Stimulated activated CD4-positive, alpha-beta T cell treated with anti-CD3 and anti-CD28 coated beads, TNF-alpha, amount 100 ng/mL, for 1 hour (primary cell): Measurements from ENCODE around the gene DUSP1.
"Not testable (repeated sequence)": the region's sequence is repeated elsewhere in the genome, so short reads cannot be mapped to it uniquely, and the experiment has no call there.

Experiments
- DNase-seq, 3 donors: peaks; one replicate each; pipeline ENCODE4 v3.0.0-alpha.2; 2020; ENCODE audit warnings: low read depth in 3 of 3, low spot score in 1 of 3

DUSP1 gene, protein sequence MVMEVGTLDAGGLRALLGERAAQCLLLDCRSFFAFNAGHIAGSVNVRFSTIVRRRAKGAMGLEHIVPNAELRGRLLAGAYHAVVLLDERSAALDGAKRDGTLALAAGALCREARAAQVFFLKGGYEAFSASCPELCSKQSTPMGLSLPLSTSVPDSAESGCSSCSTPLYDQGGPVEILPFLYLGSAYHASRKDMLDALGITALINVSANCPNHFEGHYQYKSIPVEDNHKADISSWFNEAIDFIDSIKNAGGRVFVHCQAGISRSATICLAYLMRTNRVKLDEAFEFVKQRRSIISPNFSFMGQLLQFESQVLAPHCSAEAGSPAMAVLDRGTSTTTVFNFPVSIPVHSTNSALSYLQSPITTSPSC

DNA sequence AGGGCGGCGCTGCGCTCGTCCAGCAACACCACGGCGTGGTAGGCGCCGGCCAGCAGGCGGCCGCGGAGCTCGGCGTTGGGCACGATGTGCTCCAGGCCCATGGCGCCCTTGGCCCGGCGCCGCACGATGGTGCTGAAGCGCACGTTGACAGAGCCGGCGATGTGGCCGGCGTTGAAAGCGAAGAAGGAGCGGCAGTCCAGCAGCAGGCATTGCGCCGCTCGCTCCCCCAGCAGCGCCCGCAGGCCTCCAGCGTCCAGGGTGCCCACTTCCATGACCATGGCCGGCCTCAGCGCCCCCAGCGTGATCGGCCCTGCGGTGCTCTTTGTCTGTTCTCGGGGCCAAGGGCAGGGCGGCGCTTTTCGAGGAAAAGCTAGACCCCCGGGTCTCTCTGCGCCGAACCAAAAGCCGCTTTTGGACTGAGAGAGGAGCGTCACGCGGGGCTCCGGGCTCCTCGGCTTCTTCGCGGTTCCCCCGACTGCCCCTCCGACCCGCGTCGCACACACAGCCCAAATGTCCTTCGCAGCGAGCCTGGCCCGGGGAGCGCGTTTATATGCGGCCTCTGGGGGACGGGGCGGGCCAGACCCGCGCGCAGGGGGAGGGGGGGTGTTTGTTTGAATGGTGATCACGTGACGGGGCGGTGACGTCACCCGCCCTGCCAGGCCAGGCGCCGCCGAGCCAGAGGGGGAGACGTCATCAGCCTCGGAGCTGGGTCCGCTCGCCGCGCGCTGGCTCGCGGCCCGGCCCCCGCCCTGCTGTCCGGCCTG lies at the start of gene DUSP1:
Gene DUSP1 (minus strand): TSS at position 521 of the 764 bp plus-strand sequence. CDS start 243 bp downstream, at position 278.
- peak; percentile 93 to 97 (median 95) for DNase-seq

DNA sequence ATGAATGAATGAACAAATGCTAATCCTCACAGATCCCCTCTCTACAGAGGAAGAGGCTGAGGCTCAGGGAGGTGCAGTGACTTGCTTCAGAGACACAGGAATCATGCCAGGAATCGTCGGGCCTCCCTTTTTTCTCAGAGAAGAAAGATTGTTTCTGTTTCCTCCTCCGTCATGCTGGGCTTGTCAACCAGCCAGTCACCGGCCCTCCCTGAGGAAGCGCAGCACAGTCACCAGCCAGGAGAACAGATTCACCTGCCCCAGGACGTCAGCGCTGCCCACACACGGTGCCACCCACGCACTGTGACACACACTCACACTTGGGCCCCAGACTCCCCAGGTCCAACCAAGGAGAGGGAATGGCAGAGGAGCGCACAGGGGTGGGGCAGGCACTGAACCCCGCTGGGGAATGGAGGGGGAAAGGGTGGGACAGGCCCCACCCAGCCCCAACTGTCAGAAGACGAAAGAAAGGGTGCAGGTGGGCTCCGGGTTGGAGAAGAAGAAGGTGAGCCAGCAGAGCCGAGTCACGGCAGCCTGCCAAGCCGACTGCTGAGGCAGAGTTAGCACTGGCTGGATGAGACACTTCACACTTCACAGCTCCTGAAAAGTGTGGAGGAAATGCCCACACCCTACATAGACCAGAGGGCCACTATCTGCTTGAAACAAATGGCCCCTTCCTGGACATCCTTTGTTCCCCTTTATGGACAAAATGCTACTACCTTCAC lies 49.2 kb upstream of the DUSP1 start:
- peak in 1 of 3 donors; percentile 19 for DNase-seq

DNA sequence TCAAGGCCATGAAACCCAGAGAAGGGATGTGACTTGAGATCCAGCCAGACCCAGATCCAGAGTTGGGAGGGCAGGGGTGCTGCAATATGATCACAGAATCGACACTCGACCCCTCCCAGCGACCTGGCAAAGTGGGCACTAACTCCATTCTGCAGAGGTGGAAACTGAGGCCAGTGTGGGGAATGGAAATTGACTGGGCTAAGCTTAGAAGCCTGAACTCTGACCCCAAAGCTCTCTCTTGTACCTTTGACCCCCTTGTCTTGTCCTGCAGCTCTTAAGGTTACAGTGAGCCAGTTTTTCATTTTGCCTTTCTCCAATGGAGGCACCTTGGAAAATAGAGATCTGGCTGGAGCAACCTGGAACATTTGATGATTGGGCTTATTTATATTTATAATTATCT lies 48.6 kb upstream of the DUSP1 start:
- no peak for DNase-seq

DNA sequence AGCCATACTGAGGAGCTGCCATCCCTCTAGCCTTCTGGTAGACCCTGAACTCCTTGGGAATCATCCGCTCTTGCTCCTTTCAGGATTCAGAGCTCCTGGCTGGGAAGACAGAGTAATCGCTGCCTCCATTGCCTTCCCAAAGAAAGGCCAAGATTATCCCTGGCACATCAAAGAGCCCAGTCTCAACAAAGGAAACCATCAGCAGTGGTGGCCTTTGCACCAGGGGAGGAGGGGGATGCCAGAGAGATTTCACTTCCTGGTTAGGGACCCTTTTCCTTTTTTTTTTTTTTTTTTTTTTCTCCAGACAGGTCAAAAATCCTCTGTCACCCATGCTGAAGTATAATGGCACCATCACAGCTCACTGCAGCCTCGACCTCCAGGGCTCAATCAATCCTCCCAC lies 47.1 kb upstream of the DUSP1 start:
- no peak for DNase-seq

DNA sequence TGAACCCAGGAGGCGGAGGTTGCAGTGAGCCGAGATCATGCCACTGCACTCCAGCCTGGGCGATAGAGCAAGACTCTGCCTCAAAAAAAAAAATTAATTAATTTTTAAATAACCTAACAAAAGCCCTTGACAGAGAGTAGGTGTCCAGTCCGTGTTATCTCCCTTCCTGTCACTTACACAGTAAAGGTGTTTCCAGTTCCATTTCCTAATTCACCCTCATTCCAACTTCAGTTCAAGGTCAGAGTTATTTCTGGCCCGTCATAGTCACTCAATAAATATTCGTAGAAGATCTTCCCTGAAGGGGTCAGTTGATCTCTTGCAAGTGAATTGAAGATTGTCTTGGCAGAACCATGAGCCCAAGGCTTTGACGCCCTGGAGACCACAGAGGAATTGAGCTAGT lies 46.7 kb upstream of the DUSP1 start:
- DNase-seq, result no peak

DNA sequence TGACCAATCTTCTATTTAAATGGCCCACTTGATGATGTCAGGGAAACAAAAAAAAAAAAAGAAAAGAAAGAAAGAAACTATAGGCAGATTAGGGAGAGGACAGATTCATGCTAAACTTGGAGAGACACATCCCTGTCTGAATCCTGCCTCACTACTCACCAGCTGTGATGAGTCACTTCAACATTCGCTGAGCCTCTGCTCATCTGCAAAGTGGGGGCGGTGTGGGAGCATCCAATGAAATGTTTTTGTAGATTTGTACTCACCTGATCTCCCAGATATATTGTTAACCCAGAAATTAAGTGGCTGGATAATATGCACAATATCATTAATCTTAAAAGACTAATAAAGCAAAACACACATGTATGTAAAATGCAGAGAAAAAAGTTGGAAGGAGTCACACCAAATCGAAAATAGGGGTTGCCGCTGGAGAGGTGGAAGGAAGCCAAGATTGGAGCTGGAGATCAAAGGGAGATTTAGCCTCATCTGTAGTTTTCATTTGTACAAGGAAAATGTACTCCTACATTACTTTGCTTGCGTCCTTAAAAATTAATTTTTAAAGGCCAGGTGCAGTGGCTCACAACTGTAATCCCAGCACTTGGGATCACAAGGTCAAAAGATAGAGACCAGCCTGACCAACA lies 46.0 kb upstream of the DUSP1 start:
- DNase-seq, result no peak

DNA sequence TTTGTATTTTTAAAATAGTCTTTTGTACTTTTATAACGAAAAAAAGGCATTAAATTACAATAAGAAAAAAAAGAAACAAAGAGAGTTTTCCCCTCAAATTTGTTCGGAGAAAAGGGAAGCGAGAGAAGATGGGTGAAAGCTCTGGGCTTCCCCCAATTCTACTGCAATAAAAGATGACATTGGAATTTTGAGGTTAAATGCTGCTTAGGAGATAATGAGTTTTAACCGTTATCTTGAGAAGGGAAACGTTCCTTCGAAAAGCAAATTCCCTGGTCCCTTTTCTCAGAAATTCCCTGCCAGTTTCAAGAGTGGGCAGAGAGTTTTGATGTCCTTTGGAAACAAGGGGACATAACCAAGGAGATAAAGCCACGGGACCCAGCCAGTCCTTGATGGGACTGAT lies 44.6 kb upstream of the DUSP1 start:
- DNase-seq, result no peak

DNA sequence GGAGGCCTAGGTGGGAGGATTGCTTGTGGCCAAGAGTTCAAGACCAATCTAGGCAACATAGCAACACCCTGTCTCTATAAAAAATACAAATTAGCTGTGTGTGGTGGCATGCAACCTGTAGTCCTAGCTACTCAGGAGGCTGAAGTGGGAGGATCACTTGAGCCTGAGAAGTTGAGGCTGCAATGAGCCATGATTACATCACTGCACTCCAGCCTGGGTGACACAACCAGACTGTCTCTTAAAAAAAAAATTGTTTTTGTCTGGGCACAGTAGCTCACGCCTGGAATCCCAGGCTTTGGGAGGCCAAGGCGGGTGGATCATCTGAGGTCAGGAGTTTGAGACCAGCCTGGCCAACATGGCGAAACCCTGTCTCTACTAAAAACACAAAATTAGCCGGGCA lies 40.0 kb upstream of the DUSP1 start:
- not testable (repeated sequence) for DNase-seq

DNA sequence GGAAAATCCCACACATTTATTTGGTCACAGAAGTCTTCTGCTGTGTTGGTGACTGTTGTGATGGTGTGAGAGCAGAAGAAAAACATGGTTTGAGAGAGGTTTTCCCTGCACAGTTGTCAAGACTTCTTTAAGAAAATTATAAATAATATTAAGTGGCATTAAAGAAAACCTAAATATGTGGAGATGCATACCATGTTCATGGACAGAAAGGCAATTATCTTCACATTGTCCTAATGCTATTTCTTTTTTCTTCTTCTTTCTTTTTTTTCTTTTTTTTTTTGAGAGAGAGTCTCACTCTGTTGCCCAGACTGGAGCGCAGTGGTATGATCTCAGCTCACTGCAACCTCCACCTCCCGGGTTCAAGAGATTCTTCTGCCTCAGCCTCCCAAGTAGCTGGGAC lies 38.8 kb upstream of the DUSP1 start:
- no peak for DNase-seq

DNA sequence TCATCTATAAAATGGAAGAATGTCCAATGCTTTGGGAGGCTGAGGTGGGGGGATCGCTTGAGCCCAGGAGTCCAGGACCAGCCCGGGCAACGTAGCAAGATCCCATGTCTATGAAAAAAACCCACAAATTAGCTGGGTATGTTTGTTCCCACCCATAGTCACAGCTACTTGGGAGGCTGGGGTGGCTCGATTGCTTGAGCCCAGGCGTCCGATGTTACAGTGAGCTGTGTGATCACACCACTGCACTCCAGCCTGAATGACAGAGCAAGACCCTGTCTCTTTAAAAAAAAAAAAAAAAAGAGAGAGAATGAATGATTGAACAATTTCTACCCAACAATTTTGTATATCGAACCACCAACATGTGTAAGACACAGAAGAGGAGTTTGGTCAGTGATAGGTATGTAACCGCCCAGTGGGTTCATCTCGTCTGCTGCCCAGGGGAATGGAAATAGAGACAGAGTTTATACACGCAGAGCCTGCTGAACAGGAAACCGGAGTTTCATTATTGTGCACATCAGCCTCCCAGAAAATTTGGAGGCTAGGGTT lies 36.8 kb upstream of the DUSP1 start:
- DNase-seq, result no peak

DNA sequence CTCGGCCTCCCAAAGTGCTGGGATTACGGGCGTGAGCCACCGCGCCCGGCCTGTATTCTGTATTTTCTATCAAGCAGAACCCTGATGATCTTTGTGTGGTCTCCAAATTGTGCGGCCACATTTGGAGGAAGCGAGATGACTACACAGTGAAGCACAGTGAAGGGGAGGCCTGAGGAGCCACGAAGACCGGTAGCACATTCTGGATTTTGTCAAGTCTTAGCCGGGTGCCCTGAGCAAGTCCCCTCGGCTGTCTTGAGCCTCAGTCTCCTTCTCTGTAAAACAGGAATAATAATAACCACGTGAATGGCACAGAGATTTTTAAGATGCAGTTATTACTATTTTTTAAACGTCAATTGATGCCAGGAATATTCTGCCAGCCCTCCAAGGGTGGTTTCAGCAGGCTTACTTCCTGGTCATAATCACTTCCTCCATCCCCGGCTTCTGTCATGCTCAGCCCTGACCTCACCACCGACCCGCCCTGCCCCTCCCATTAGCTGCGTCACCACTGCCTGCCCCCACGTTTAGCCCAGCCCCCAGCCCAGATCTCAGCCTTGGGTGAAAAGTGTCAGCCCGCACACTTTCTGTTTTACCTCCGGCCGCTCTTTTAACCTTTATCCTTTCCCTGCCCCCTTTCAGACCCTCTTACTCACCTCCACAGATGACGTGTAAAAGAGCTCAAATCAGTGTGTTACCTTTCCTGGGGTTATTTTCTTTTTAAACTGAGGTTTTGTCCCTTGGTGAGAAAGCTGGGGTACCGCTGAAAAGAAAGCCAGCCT lies 36.1 kb upstream of the DUSP1 start:
- peak; percentile 50 to 72 (median 55) for DNase-seq

DNA sequence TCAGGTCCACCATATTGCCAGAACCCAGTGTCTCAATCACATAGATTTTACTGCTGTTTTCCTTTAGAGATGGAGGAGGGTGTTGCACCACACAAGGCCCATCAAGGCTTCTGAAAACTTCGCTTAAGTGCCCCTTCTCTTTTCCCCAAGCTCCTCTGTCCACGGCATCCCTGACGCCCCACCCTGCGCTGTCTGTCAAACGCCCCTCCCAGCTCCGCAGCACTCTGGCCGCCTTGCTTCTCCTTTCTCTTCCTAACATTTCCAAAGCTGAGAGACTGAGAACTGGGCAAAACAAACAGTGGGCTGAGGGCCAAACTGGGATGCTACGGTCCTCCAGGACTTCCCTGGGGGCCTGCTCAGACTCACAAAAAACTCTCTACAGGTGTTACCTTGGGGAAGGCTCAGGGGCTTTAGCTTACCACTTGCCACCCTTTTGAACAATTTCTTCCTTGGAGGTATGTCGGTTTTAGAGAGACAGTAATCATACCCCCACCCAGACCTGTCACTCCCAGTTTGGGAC lies 34.8 kb upstream of the DUSP1 start:
- no peak for DNase-seq

DNA sequence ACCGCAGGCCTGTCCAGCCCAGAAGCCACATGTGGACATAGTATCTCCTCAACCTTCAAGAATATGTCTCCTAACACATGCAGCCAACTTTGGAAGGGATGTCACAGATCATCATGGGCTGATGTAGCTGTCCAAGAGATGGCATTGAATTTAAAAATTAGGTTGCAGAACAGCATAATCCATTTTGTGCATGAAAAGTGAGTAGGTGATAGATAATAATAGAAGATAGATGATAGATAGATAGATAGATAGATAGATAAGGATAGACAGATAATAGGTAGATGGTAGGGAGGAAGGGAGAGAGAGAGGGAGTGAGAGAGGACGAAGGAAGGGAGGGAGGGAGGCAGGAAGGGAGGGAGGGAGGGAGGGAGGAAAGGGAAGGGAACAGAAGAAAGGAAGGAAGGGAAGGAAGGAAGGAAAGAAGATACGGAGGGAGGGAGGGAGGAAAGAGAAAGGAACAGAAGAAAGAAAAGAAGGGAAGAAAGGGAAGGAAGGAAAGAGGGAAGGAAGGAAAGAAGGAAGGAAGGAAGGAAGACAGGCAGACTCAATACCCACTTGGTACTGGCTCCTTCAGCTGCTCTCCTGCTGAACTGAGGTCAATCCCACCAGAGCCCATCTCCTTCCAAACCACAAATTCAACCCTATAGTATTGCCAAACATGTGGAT lies 34.2 kb upstream of the DUSP1 start:
- DNase-seq, result no peak

DNA sequence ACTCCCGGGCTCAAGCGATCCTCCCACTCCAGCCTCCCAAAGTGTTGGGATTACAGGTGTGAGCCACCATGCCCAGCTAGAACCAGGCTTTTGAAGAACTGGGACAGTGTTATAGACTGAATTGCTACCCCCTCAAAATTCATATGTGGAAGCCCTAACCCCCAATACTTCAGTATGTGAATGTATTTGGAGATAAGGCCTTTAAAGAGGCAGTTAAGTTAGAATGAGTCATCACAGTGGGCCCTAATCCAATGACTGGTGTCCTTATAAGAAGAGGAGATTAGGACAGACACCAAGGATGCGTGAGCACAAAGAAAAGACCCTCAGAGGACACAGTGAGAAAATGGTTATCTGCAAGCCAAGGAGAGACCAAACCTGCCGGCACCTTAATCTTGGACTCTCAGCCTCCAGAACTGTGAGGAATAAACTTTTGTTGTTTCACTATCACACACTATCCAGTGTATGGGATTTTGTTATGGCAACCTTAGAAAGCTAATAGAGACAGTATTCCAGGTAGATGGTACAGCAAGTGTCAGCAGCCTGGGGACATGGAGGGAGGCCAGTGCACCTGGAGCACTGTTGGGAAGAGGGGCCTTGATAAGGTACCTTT lies 31.7 kb upstream of the DUSP1 start:
- no peak for DNase-seq

DNA sequence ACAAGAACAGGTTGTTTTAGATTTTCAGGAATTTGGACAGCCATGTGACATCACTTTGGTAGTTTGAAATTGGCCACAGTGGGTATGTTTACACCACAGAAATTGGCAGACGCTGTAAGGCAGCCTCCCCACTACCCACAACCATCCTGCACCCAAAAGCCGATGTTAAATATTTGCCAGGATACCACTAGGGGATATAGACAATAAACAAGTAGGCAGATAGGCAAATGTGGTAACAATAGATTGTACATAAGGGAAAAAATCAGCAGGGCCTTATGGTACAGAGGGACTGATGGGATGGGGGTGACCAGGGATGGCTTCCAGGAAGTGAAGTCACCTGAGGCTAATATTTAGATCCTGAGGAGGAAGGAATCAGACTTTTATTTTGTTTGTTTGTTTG lies 31.1 kb upstream of the DUSP1 start:
- DNase-seq, result no peak

DNA sequence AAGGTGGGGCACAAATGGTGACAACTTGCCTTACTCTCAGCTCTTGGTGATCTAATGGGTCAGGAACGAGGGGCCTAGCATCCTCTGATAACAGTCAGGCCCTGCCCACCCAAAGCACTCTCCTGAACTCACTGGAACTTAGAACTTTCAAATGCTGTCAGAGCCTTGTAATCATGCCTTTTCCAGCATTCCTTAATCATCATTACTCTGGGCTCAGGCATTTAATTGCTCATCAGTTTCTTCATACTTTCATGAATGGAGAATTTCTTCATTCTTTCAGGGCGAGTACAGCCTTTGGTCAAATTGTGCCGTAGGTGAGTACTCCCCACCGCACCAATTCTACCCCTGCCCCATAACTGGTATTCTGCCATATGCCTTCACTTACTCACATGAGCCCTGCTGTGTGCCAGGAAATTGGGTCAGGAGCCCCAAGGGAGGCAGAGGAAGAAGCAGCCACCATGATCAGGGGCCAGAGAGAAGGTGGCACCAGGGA lies 30.2 kb upstream of the DUSP1 start:
- DNase-seq, result no peak

DNA sequence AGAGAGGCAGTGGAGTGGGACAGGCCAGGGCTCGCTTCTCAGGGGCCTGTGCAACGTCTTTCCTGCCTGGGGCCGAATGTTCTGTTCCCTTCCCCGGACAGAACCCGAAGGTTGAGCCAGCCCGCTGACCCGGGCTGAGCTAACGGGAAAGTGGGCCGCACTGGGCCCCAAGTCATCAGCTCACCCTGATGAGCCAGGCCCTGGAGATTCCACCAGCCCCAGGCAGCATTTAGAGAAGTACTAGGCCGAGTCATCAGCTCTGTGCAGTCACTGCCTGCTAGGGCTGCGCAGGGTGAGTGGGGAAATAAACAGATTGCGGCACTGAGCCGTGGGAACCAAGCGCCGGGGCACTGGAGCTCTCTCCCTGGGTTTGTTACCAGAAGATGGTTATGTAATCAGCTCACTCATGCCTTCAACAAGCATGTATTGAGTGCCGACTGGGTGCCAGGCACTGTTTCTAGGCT lies 29.1 kb upstream of the DUSP1 start:
- DNase-seq, result no peak

DNA sequence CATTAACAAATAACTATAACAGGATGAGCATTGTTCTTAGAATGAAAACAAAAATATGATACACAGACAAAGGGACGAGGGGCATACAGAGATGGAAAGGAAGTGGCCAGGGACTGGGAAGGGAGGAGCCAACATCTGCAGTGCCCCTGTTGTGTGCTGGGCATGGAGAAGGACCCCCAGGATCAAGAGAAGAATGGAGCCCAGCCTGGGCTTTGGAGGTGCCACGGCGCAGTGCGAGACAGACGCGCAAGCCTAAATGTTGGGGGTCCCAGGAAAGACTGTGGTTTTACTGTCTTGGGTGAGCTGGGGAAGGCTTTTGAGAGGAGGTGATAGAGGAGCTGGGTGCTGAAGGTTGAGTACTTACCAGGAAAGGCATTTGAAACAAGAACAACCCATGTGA lies 28.4 kb upstream of the DUSP1 start:
- DNase-seq, result no peak
